K562 (cell line): Measurements from ENCODE around the gene GORASP2.

Source experiments
- FOXM1 ChIP-seq, 2 experiments: fragments of 450-650 bp in 1 of 2; sonication (generic) in 1 of 2; formaldehyde crosslinking in 1 of 2; IDR thresholded peaks; 2 replicates each; pipeline versions ENCODE4 v1.6.1 to v1.9.0; 2017 to 2022; ENCODE audit warnings: low read depth in 2 of 2, mild to moderate bottlenecking in 2 of 2, missing genetic modification reagents in 1 of 2, moderate library complexity in 1 of 2
- GABPA ChIP-seq: fragments of 200-800 bp; sonication (Bioruptor generic); conservative IDR thresholded peaks from 2 replicates; pipeline ENCODE4 v1.6.1; 2016; ENCODE audit warnings: low read depth, missing genetic modification characterization, missing compliant biosample characterization
- MXI1 ChIP-seq: IDR thresholded peaks from 2 replicates; pipeline ENCODE4 v1.6.1; 2011; ENCODE audit warnings: low read depth, mild to moderate bottlenecking, improper control_type of control experiment, low read length
- POLR2AphosphoS5 ChIP-seq: IDR thresholded peaks from 2 replicates; pipeline ENCODE4 v1.6.1; 2011; ENCODE audit warnings: mild to moderate bottlenecking, low read depth, low read length, moderate library complexity; ENCODE audit not compliant: control insufficient read depth, insufficient read depth
- SNAPC5 ChIP-seq: fragments of 250-450 bp; sonication (Bioruptor Pico); IDR thresholded peaks from 2 replicates; pipeline ENCODE4 v1.8.0; 2021; ENCODE audit warnings: moderate library complexity, mild to moderate bottlenecking, inconsistent platforms
- ZBTB5 ChIP-seq: fragments of 450-650 bp; IDR thresholded peaks from 2 replicates; pipeline ENCODE4 v1.6.1; 2017; ENCODE audit warnings: antibody characterized with exemption
- ZNF282 ChIP-seq: sonication (generic); formaldehyde crosslinking; IDR thresholded peaks from 2 replicates; pipeline ENCODE4 v1.8.1; 2023; ENCODE audit warnings: missing genetic modification reagents

GRCh38 chr2:170973225-170973491, 44.1 kb downstream of the GORASP2 start:
- TF ChIP-seq FOXM1 (IDR thresholded peaks at IDR 0.05; ENCODE audit: low read depth) (no peak), FOXM1 (CRISPR knock-in tag; IDR thresholded peaks at IDR 0.05; ENCODE audit: low read depth) (no peak), POLR2AphosphoS5 (no peak), ZBTB5 (no peak), SNAPC5 (no peak), ZNF282 (CRISPR knock-in tag) (no peak), MXI1 (no peak), GABPA (no peak)
